OCI-LY3 (cell line): ENCODE measurements around the gene PLEKHO1.

Source experiments
- EZH2phosphoT487 ChIP-seq: fragments of 200-600 bp; shearing (Covaris generic); IDR thresholded peaks from 2 replicates; pipeline ENCODE4 v1.6.1; 2018; ENCODE audit warnings: antibody characterized with exemption, mixed run types, low read depth
- TF ChIP-seq, protein P1 (sequence below): fragments of 200-600, 300-600 bp; sonication (generic); IDR thresholded peaks from 2 replicates; pipeline ENCODE4 v1.5.1; 2014; ENCODE audit warnings: antibody characterized with exemption, low read length, low read depth

GRCh38 chr1:150132372-150132771, 17.3 kb upstream of the PLEKHO1 start:
- TF ChIP-seq, protein P1, sequence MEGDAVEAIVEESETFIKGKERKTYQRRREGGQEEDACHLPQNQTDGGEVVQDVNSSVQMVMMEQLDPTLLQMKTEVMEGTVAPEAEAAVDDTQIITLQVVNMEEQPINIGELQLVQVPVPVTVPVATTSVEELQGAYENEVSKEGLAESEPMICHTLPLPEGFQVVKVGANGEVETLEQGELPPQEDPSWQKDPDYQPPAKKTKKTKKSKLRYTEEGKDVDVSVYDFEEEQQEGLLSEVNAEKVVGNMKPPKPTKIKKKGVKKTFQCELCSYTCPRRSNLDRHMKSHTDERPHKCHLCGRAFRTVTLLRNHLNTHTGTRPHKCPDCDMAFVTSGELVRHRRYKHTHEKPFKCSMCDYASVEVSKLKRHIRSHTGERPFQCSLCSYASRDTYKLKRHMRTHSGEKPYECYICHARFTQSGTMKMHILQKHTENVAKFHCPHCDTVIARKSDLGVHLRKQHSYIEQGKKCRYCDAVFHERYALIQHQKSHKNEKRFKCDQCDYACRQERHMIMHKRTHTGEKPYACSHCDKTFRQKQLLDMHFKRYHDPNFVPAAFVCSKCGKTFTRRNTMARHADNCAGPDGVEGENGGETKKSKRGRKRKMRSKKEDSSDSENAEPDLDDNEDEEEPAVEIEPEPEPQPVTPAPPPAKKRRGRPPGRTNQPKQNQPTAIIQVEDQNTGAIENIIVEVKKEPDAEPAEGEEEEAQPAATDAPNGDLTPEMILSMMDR = no peak
- TF ChIP-seq EZH2phosphoT487 = no peak
